Measurements from ENCODE around the gene RALGPS1. TPM values are rescaled to one million over a fixed set of nuclear protein-coding genes. Genes with fewer than 3 reads are reported as not detected.

The RALGPS1 gene
- total RNA-seq, 1 donor from 2014 or later: 21.1 TPM

GRCh38 chr9:127263664-127264063 is 349.1 kb downstream of the RALGPS1 start:
- intact Hi-C loops (cut with micrococcal nuclease): no loop called here
- ATAC-seq (peak; percentile 74), DNase-seq (no peak)

- DNase-seq (peak; percentile 37), ATAC-seq (peak; percentile 64)
- intact Hi-C loops (cut with micrococcal nuclease): no loop called here
These were observed 350.1 kb downstream of the RALGPS1 start, which contains the start of gene GARNL3 for GRCh38 chr9:127264462-127265219. Gene GARNL3 (plus strand): TSS chr9:127264774. CDS start chr9:127264878, 104 bp downstream.

GRCh38 chr9:127267793-127268525 is 353.4 kb downstream of the RALGPS1 start:
- ATAC-seq (peak; percentile 9), DNase-seq (no peak)
- intact Hi-C loops (cut with micrococcal nuclease): no loop called here

GRCh38 chr9:127269449-127269848 is 354.9 kb downstream of the RALGPS1 start:
- intact Hi-C loops (cut with micrococcal nuclease): no loop called here
- DNase-seq: no peak
- ATAC-seq: no peak

Other genes with a start within 250 kb of the RALGPS1 start
- gene ZBTB43, start 109.7 kb upstream of the RALGPS1 start, total RNA-seq: 36.6 TPM
- gene ZBTB34, start 54.1 kb upstream of the RALGPS1 start, total RNA-seq: 5.3 TPM
- gene ANGPTL2, start 207.9 kb downstream of the RALGPS1 start, total RNA-seq: 27.4 TPM

Data from left ventricle myocardium superior (tissue), 1 donor.